Measurements from ENCODE around the gene UBQLNL.

DNA sequence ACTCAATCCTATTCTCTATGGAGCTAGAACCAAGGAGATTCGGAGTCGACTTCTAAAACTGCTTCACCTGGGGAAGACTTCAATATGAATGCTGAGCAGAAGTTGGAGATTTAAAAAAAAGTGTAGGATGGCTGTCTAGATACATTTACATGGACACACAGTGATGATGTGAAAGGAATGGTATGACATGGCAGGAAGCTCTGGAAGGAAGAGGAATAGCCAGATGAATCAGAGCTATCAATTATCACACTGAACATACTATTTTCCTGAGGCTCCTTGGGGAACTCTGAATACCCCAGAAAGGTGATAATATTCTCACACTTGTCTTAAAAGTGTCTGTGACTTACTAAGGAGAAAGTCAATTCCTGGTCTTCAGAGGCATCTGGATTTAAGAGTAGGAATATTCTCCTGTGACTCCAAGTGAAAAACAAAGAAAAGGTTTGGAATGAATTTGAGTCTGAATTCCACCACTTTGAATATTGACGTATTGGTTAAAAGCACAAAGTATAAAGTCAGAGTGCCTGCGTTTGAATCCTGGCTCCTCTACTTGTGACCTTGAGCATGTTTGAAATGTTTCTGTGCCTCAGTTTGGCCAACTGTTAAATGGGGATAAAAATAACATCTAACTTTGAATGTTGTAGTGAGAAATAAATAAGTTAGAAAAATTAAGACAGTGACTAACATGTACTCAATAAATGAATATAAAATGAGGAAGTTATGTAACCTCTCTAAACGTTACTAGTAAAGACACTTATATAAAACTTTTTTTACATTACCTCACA, 26.7 kb downstream of the UBQLNL start:
- TF ChIP-seq, protein P1, sequence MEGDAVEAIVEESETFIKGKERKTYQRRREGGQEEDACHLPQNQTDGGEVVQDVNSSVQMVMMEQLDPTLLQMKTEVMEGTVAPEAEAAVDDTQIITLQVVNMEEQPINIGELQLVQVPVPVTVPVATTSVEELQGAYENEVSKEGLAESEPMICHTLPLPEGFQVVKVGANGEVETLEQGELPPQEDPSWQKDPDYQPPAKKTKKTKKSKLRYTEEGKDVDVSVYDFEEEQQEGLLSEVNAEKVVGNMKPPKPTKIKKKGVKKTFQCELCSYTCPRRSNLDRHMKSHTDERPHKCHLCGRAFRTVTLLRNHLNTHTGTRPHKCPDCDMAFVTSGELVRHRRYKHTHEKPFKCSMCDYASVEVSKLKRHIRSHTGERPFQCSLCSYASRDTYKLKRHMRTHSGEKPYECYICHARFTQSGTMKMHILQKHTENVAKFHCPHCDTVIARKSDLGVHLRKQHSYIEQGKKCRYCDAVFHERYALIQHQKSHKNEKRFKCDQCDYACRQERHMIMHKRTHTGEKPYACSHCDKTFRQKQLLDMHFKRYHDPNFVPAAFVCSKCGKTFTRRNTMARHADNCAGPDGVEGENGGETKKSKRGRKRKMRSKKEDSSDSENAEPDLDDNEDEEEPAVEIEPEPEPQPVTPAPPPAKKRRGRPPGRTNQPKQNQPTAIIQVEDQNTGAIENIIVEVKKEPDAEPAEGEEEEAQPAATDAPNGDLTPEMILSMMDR (IDR thresholded peaks at IDR 0.05), result no peak
- no peak for TF ChIP-seq POLR2A (IDR thresholded peaks at IDR 0.05)
